ENCODE data around the gene IFNA6.

- TF ChIP-seq POLR2A (IDR thresholded peaks at IDR 0.05; ENCODE audit: control extremely low read depth in 1 of 2, low read depth in 2 of 2, low read length in 2 of 2) (no peak), CHD1 (IDR thresholded peaks at IDR 0.05; ENCODE audit: low read depth, low read length) (no peak), MAFK (IDR thresholded peaks at IDR 0.05; ENCODE audit: low read depth, low read length) (no peak), NRF1 (IDR thresholded peaks at IDR 0.05; ENCODE audit: low read depth, low read length) (no peak), USF2 (IDR thresholded peaks at IDR 0.05; ENCODE audit: low read length) (no peak), SRF (IDR thresholded peaks at IDR 0.05; ENCODE audit: low read depth, low read length) (no peak), RFX5 (IDR thresholded peaks at IDR 0.05; ENCODE audit: borderline replicate concordance, low read depth, low read length) (no peak), JUND (IDR thresholded peaks at IDR 0.05; ENCODE audit: low read length) (no peak), TAF1 (IDR thresholded peaks at IDR 0.05; ENCODE audit: low read depth, low read length) (no peak), GABPA (IDR thresholded peaks at IDR 0.05; ENCODE audit: borderline replicate concordance, insufficient read depth, low read length) (no peak)
- TF ChIP-seq, protein P1, sequence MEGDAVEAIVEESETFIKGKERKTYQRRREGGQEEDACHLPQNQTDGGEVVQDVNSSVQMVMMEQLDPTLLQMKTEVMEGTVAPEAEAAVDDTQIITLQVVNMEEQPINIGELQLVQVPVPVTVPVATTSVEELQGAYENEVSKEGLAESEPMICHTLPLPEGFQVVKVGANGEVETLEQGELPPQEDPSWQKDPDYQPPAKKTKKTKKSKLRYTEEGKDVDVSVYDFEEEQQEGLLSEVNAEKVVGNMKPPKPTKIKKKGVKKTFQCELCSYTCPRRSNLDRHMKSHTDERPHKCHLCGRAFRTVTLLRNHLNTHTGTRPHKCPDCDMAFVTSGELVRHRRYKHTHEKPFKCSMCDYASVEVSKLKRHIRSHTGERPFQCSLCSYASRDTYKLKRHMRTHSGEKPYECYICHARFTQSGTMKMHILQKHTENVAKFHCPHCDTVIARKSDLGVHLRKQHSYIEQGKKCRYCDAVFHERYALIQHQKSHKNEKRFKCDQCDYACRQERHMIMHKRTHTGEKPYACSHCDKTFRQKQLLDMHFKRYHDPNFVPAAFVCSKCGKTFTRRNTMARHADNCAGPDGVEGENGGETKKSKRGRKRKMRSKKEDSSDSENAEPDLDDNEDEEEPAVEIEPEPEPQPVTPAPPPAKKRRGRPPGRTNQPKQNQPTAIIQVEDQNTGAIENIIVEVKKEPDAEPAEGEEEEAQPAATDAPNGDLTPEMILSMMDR (IDR thresholded peaks at IDR 0.05; ENCODE audit: control extremely low read depth in 1 of 3, insufficient read depth in 1 of 3, low read depth in 1 of 3, low read length in 3 of 3): no peak
- TF ChIP-seq, protein P2, sequence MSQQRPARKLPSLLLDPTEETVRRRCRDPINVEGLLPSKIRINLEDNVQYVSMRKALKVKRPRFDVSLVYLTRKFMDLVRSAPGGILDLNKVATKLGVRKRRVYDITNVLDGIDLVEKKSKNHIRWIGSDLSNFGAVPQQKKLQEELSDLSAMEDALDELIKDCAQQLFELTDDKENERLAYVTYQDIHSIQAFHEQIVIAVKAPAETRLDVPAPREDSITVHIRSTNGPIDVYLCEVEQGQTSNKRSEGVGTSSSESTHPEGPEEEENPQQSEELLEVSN (IDR thresholded peaks at IDR 0.05): no peak
These were observed 2.2 kb downstream of the IFNA6 start for GRCh38 chr9:21348430-21348970.

Data from H1 (cell line).